Cerebellar nuclear complex (tissue), 1 donor: ENCODE results near the gene DCTN2.
"Not testable (repeated sequence)": the region's sequence is repeated elsewhere in the genome, so short reads cannot be mapped to it uniquely, and the experiment has no call there.

Experiments used
- DNase-seq, 2 experiments: peaks; one replicate each; lab custom pipeline; 2025; lab: John Stamatoyannopoulos, UW

The DCTN2 gene

GRCh38 chr12:57546438-57547287 is at the start of gene DCTN2:
DCTN2 (minus strand) TSS chr12:57547192; CDS start chr12:57547063, 129 bp downstream.
- peak; percentile 90 to 99 for DNase-seq

- no peak for DNase-seq
Observed at GRCh38 chr12:57593187-57593586, 46.2 kb upstream of the DCTN2 start.

GRCh38 chr12:57592551-57593165 is 45.7 kb upstream of the DCTN2 start:
- DNase-seq: no peak

GRCh38 chr12:57591782-57592325 is 44.9 kb upstream of the DCTN2 start:
- no peak for DNase-seq

- DNase-seq: peak; percentile 41 to 49
Observed at GRCh38 chr12:57590864-57591781, 44.1 kb upstream of the DCTN2 start, which contains the start of gene PIP4K2C. PIP4K2C (plus strand) TSS chr12:57591192; CDS start chr12:57591290, 98 bp downstream.

- no peak for DNase-seq
Observed at GRCh38 chr12:57590479-57590863, 43.5 kb upstream of the DCTN2 start.

- DNase-seq: not testable (repeated sequence)
Observed at GRCh38 chr12:57588951-57589610, 42.1 kb upstream of the DCTN2 start.

- no peak for DNase-seq
Observed at GRCh38 chr12:57586832-57587429, 39.9 kb upstream of the DCTN2 start.

- DNase-seq: no peak
Observed at GRCh38 chr12:57586128-57586527, 39.1 kb upstream of the DCTN2 start.

GRCh38 chr12:57585156-57585555 is 38.2 kb upstream of the DCTN2 start:
- DNase-seq: no peak

- DNase-seq: no peak
Observed at GRCh38 chr12:57584690-57585089, 37.7 kb upstream of the DCTN2 start.

GRCh38 chr12:57584050-57584449 is 37.1 kb upstream of the DCTN2 start:
- no peak for DNase-seq

GRCh38 chr12:57583008-57583831 is 36.2 kb upstream of the DCTN2 start:
- peak in 1 of 2 experiments; percentile 42 for DNase-seq

- no peak for DNase-seq
Observed at GRCh38 chr12:57582440-57582839, 35.4 kb upstream of the DCTN2 start.

- DNase-seq: no peak
Observed at GRCh38 chr12:57581802-57582201, 34.8 kb upstream of the DCTN2 start.

GRCh38 chr12:57580466-57580795 is 33.4 kb upstream of the DCTN2 start:
- no peak for DNase-seq

- no peak for DNase-seq
Observed at GRCh38 chr12:57579677-57580465, 32.9 kb upstream of the DCTN2 start.

GRCh38 chr12:57579011-57579410 is 32.0 kb upstream of the DCTN2 start:
- DNase-seq: no peak
